CD14-positive monocyte (primary cell): ENCODE data around the gene CSTB. TPM values are rescaled to one million over a fixed set of nuclear protein-coding genes. Genes with fewer than 3 reads are reported as not detected.

Source experiments
- DNase-seq, 3 donors: peaks; one replicate each; pipeline ENCODE4 v3.0.0-alpha.2; 2011 to 2022
- H2AFZ ChIP-seq: 2 replicates; pipeline ENCODE4 v1.6.0; 2012; ENCODE audit warnings: mild to moderate bottlenecking, low read depth, low read length, inconsistent platforms; ENCODE audit not compliant: insufficient read depth, poor library complexity, severe bottlenecking
- H3K27ac ChIP-seq, 2 donors: 1 replicate in 1 of 2; 2 replicates in 1 of 2; pipeline ENCODE4 v1.5.1; 2012 to 2013; ENCODE audit warnings: low read length in 2 of 2, control low read depth in 1 of 2, inconsistent platforms in 1 of 2, low read depth in 1 of 2, mild to moderate bottlenecking in 1 of 2
- H3K27me3 ChIP-seq, 2 donors: one replicate each; pipeline versions ENCODE4 v1.6.0 to v1.6.1; 2011 to 2013; ENCODE audit warnings: low read length in 2 of 2; ENCODE audit not compliant: control insufficient read depth in 2 of 2, insufficient read depth in 2 of 2
- H3K36me3 ChIP-seq, 2 donors: replicated peaks in 1 of 2; 1 replicate in 1 of 2; 2 replicates in 1 of 2; pipeline versions ENCODE4 v1.5.1 to v1.6.1; 2012 to 2013; ENCODE audit warnings: low read length in 2 of 2, control low read depth in 1 of 2, inconsistent platforms in 1 of 2, mild to moderate bottlenecking in 1 of 2; ENCODE audit not compliant: insufficient read depth in 2 of 2, control insufficient read depth in 1 of 2
- H3K4me1 ChIP-seq, 2 donors: 1 replicate in 1 of 2; 2 replicates in 1 of 2; pipeline versions ENCODE4 v1.5.1 to v1.6.1; 2012 to 2013; ENCODE audit warnings: low read length in 2 of 2, control low read depth in 1 of 2, inconsistent platforms in 1 of 2, mild to moderate bottlenecking in 1 of 2, moderate library complexity in 1 of 2; ENCODE audit not compliant: insufficient read depth in 2 of 2, control insufficient read depth in 1 of 2
- H3K4me2 ChIP-seq: replicated peaks from 2 replicates; pipeline ENCODE3; 2012; ENCODE audit warnings: low read length, moderate library complexity, mild to moderate bottlenecking; ENCODE audit not compliant: poor library complexity, severe bottlenecking; ENCODE audit errors: extremely low read depth
- H3K4me3 ChIP-seq, 3 experiments: fragments of 200-600 bp in 1 of 3; sonication (generic) in 1 of 3; replicated peaks in 1 of 3; 1 replicate in 2 of 3; 2 replicates in 1 of 3; pipeline ENCODE4 v1.5.1; 2011 to 2013; ENCODE audit warnings: low read length in 3 of 3, mild to moderate bottlenecking in 3 of 3, control low read depth in 2 of 3, low read depth in 2 of 3, inconsistent platforms in 1 of 3, moderate library complexity in 1 of 3
- H3K79me2 ChIP-seq: 2 replicates; pipeline ENCODE4 v1.6.0; 2012; ENCODE audit warnings: mild to moderate bottlenecking, control low read depth, inconsistent platforms, low read length, moderate library complexity; ENCODE audit not compliant: insufficient read depth
- H3K9ac ChIP-seq: 2 replicates; pipeline ENCODE4 v1.6.0; 2017; ENCODE audit warnings: low read length, mild to moderate bottlenecking; ENCODE audit not compliant: insufficient read depth, poor library complexity, severe bottlenecking
- H3K9me3 ChIP-seq, 2 donors: replicated peaks in 1 of 2; 1 replicate in 1 of 2; 2 replicates in 1 of 2; pipeline versions ENCODE4 v1.5.1 to v1.6.1; 2012 to 2013; ENCODE audit warnings: low read length in 2 of 2, control low read depth in 1 of 2; ENCODE audit not compliant: control insufficient read depth in 1 of 2, insufficient read depth in 1 of 2
- H4K20me1 ChIP-seq: 2 replicates; pipeline ENCODE4 v1.6.0; 2012; ENCODE audit warnings: mild to moderate bottlenecking, low read length, control low read depth, moderate library complexity; ENCODE audit not compliant: insufficient read depth
- H3K27ac Mint-ChIP-seq, 7 donors: one replicate each; pipeline ENCODE4 v1.8.0; 2020; ENCODE audit warnings: mild to moderate bottlenecking in 7 of 7, mixed read lengths in 7 of 7, moderate library complexity in 6 of 7, inconsistent platforms in 2 of 7
- H3K27me3 Mint-ChIP-seq, 3 donors: one replicate each; pipeline ENCODE4 v1.8.0; 2021 to 2022; ENCODE audit warnings: low read depth in 3 of 3, mild to moderate bottlenecking in 3 of 3, mixed read lengths in 3 of 3, moderate library complexity in 3 of 3, inconsistent platforms in 1 of 3
- H3K36me3 Mint-ChIP-seq, 2 donors: one replicate each; pipeline ENCODE4 v1.8.0; 2020; ENCODE audit warnings: mixed read lengths in 2 of 2, inconsistent platforms in 1 of 2, mild to moderate bottlenecking in 1 of 2
- H3K4me1 Mint-ChIP-seq: one replicate; pipeline ENCODE4 v1.8.0; 2020; ENCODE audit warnings: mild to moderate bottlenecking, mixed read lengths
- H3K4me3 Mint-ChIP-seq, 2 donors: one replicate each; pipeline ENCODE4 v1.8.0; 2020; ENCODE audit warnings: mild to moderate bottlenecking in 2 of 2, mixed read lengths in 2 of 2, moderate library complexity in 1 of 2
- H3K9me3 Mint-ChIP-seq, 7 donors: one replicate each; pipeline ENCODE4 v1.8.0; 2020 to 2022; ENCODE audit warnings: mixed read lengths in 7 of 7, mild to moderate bottlenecking in 6 of 7, moderate library complexity in 6 of 7, inconsistent platforms in 2 of 7
- WGBS: methylation state at CpG from one replicate; pipeline ENCODE4 v1.1.5; 2013; ENCODE audit warnings: missing lambda C conversion rate; ENCODE audit not compliant: insufficient coverage; 5-methylcytosine and 5-hydroxymethylcytosine counted together
- intact Hi-C, 2 donors: fragments of 100-400 bp; cut with micrococcal nuclease; formaldehyde crosslinking; loops; one replicate each; pipeline versions ENCODE4 v1.15.0 to v1.15.1; 2023
- polyA plus RNA-seq, 3 donors: library from polyadenylated mRNA; depleted of rRNA in 1 of 3; unstranded in 2 of 3; stranded (reverse) in 1 of 3; fragments of 300-500 nt in 2 of 3; fragments of >200 nt in 1 of 3; fragmentation: Illumina TruSeq in 2 of 3; gene quantifications; 1 replicate in 2 of 3; 2 replicates in 1 of 3; pipeline ENCODE4 v1.2.3, GENCODE V29; 2012 to 2021
- TF ChIP-seq, protein P1 (sequence below): fragments of 200-600 bp; IDR thresholded peaks from one replicate; pipeline ENCODE4 v1.8.0; 2022; ENCODE audit warnings: antibody characterized with exemption, mild to moderate bottlenecking

Gene CSTB
- polyA plus RNA-seq, 3 donors: 73.7 to 120 (median 115) TPM

DNA sequence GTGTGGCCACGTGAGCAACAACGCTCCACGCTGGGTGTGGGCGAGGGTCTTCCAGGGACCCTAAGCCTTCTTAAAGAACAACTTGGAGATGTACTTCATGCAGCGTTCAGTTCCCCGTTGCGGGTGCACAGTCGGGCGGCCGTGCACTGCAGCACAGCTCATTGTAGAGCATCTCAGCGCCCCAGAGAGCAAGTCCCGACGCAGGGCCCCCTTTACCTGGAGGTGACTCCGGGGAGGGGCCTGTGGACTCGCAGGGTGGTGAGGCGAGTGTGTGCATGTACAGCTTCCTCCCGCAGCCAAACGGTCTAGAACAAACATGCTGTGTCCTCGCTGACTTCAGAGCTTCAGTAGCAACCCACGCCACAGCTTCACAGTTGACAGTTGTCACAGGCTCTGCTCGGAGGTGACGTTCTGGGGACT, 32.7 kb upstream of the CSTB start:
- TF ChIP-seq, protein P1, sequence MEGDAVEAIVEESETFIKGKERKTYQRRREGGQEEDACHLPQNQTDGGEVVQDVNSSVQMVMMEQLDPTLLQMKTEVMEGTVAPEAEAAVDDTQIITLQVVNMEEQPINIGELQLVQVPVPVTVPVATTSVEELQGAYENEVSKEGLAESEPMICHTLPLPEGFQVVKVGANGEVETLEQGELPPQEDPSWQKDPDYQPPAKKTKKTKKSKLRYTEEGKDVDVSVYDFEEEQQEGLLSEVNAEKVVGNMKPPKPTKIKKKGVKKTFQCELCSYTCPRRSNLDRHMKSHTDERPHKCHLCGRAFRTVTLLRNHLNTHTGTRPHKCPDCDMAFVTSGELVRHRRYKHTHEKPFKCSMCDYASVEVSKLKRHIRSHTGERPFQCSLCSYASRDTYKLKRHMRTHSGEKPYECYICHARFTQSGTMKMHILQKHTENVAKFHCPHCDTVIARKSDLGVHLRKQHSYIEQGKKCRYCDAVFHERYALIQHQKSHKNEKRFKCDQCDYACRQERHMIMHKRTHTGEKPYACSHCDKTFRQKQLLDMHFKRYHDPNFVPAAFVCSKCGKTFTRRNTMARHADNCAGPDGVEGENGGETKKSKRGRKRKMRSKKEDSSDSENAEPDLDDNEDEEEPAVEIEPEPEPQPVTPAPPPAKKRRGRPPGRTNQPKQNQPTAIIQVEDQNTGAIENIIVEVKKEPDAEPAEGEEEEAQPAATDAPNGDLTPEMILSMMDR: no peak
- H3K27me3 ChIP-seq: no peaks in the 10 kb centered on the region
- 92% methylated on average over 20 of the region's 22 CpGs for WGBS
- H3K36me3 ChIP-seq: peaks cover 35 to 46% of the 10 kb centered on the region in 2 donors
- no peak for DNase-seq
- no peak overlapping the region for H3K9ac ChIP-seq
- peaks cover 0 to 2% (median 0%) of the 10 kb centered on the region in 7 donors for H3K9me3 Mint-ChIP-seq
- H3K4me1 Mint-ChIP-seq: peaks cover 82% of the 10 kb centered on the region
- H2AFZ ChIP-seq: no peak overlapping the region
- peaks cover 64% of the 10 kb centered on the region for H3K79me2 ChIP-seq
- no peak overlapping the region for H3K4me2 ChIP-seq
- H3K4me1 ChIP-seq: peaks cover 86 to 98% of the 10 kb centered on the region in 2 donors
- intact Hi-C loops: no loop called here
- no peak overlapping the region for H3K4me3 Mint-ChIP-seq
- H3K27ac ChIP-seq: no peak overlapping the region
- H3K4me3 ChIP-seq: no peak overlapping the region
- H3K27me3 Mint-ChIP-seq: peaks cover 0 to 1% (median 0%) of the 10 kb centered on the region in 3 donors
- H3K36me3 Mint-ChIP-seq: peaks cover 34 to 52% of the 10 kb centered on the region in 2 donors
- no peaks in the 10 kb centered on the region for H3K9me3 ChIP-seq
- H3K27ac Mint-ChIP-seq: peak overlapping the region in 1 of 7 donors; percentile 18
- peaks cover 52% of the 10 kb centered on the region for H4K20me1 ChIP-seq

DNA sequence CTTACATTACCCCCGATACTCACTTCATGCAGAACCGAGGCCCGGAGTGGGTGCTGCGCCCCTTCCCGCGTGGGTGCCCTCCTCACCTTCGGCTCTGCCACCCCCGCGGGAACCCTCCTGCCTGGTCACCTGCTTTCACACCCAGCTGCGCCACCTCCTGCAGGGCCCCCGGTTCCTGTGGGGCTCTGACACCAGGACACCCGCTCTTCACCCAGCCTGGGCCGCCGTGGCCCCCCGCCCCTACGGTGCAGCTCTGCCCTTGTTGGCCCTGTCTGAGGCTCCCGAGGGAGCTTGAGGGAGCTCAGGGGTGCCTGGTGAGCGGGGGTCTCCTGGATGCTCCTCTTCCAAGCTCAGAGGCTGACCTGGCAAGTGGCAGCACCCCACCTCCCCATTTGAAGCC, 32.3 kb upstream of the CSTB start:
- H3K27me3 Mint-ChIP-seq: peaks cover 0 to 1% (median 0%) of the 10 kb centered on the region in 3 donors
- Histone ChIP-seq H3K9ac (no peak overlapping the region), H4K20me1 (peaks cover 57% of the 10 kb centered on the region), H3K79me2 (peaks cover 68% of the 10 kb centered on the region), H3K27me3 (no peaks in the 10 kb centered on the region), H3K27ac (no peak overlapping the region), H3K4me1 (peaks cover 86 to 98% of the 10 kb centered on the region in 2 donors), H3K4me2 (no peak overlapping the region), H2AFZ (no peak overlapping the region), H3K9me3 (no peaks in the 10 kb centered on the region), H3K4me3 (no peak overlapping the region), H3K36me3 (peaks cover 35 to 46% of the 10 kb centered on the region in 2 donors)
- no peak overlapping the region for H3K4me3 Mint-ChIP-seq
- intact Hi-C loops: no loop called here
- H3K9me3 Mint-ChIP-seq: peaks cover 0 to 2% (median 0%) of the 10 kb centered on the region in 7 donors
- peaks cover 35 to 57% of the 10 kb centered on the region in 2 donors for H3K36me3 Mint-ChIP-seq
- no peak for DNase-seq
- TF ChIP-seq, protein P1: no peak
- peaks cover 84% of the 10 kb centered on the region for H3K4me1 Mint-ChIP-seq
- H3K27ac Mint-ChIP-seq: peak overlapping the region in 1 of 7 donors; percentile 30
- WGBS: 89% methylated on average over 14 of the region's 18 CpGs
